ENCODE results near the gene MACROD2.

DNA sequence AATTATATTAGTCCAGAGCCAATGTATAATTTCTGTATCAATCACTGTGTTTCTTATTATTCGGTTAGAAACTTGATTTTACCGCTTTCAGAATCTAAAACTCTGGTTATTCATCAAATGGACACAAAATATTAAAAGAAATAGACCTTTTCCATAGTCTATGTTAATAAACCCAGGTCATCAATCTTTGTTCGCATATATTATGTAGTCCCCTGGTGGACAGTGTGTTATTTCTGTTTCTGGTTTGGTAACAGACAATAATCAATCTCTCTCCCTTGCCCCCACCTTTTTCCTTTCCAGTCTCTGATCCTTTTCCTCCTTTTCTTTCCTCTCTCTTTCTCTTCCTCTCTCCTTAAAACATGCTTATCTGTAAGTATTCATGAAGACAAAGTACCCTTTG is 203.1 kb downstream of the MACROD2 start:
- TF ChIP-seq YY1 (IDR thresholded peaks at IDR 0.05; ENCODE audit: insufficient read depth, insufficient read length) (no peak), SUZ12 (IDR thresholded peaks at IDR 0.05; ENCODE audit: extremely low read depth, insufficient read depth, insufficient read length) (no peak), ZNF274 (IDR thresholded peaks at IDR 0.05; ENCODE audit: low read depth, low read length) (no peak)
